Subcutaneous abdominal adipose tissue (tissue), 5 donors: ENCODE data around the gene TERB2.
"Not testable (repeated sequence)": the region's sequence is repeated elsewhere in the genome, so short reads cannot be mapped to it uniquely, and the experiment has no call there.

Experiments
- H3K27ac ChIP-seq: one replicate; pipeline ENCODE4 v1.7.0; 2013; ENCODE audit warnings: low read depth, mild to moderate bottlenecking, inconsistent platforms, low read length, moderate library complexity
- H3K27me3 ChIP-seq, 5 donors: one replicate each; pipeline ENCODE4 v1.7.0; 2013; ENCODE audit warnings: low read length in 5 of 5, inconsistent platforms in 1 of 5; ENCODE audit not compliant: control insufficient read depth in 5 of 5, insufficient read depth in 4 of 5
- H3K36me3 ChIP-seq, 5 donors: one replicate each; pipeline ENCODE4 v1.7.0; 2013; ENCODE audit warnings: low read length in 5 of 5; ENCODE audit not compliant: control insufficient read depth in 5 of 5, insufficient read depth in 5 of 5
- H3K4me1 ChIP-seq, 5 donors: one replicate each; pipeline ENCODE4 v1.7.0; 2013; ENCODE audit warnings: low read length in 5 of 5, mild to moderate bottlenecking in 3 of 5, moderate library complexity in 1 of 5; ENCODE audit not compliant: control insufficient read depth in 5 of 5, insufficient read depth in 5 of 5
- H3K4me3 ChIP-seq, 5 donors: one replicate each; pipeline ENCODE4 v1.7.0; 2013; ENCODE audit warnings: low read length in 5 of 5, low read depth in 1 of 5
- H3K9ac ChIP-seq, 5 donors: one replicate each; pipeline ENCODE4 v1.7.0; 2013; ENCODE audit warnings: low read length in 5 of 5, mild to moderate bottlenecking in 4 of 5, moderate library complexity in 3 of 5
- H3K9me3 ChIP-seq, 5 donors: one replicate each; pipeline ENCODE4 v1.7.0; 2013; ENCODE audit warnings: low read length in 5 of 5; ENCODE audit not compliant: control insufficient read depth in 5 of 5
- donor health status: healthy.
- donor health status: healthy.
- donor health status: healthy.
- donor health status: healthy.
- donor health status: healthy.

The TERB2 gene

DNA sequence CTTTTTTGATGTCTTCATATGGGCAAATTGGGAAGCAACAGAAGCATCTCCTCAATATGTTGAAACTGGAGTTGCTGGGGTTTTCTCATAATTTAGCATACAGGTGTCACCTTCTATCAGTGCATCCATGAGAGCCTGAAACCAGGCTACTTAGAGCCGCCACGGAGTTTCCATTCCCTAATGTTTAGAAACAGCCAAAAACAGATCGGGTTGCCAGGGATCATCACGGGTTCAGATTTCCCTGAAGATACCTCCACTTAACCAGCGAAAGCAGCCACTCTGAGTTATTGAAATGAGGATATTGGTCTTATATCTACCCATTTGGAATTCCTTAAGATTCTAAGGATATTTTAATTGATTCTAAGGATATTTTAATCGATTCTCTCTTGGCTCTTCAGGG is 14.5 kb downstream of the TERB2 start:
- Histone ChIP-seq H3K27ac (no peak overlapping the region), H3K9ac (no peak overlapping the region), H3K27me3 (no peaks in the 10 kb centered on the region), H3K4me3 (no peak overlapping the region), H3K4me1 (no peaks in the 10 kb centered on the region), H3K36me3 (no peaks in the 10 kb centered on the region), H3K9me3 (no peaks in the 10 kb centered on the region)

GRCh38 chr15:44976183-44976582 is 19.7 kb downstream of the TERB2 start:
- H3K27ac ChIP-seq, result not testable (repeated sequence)

DNA sequence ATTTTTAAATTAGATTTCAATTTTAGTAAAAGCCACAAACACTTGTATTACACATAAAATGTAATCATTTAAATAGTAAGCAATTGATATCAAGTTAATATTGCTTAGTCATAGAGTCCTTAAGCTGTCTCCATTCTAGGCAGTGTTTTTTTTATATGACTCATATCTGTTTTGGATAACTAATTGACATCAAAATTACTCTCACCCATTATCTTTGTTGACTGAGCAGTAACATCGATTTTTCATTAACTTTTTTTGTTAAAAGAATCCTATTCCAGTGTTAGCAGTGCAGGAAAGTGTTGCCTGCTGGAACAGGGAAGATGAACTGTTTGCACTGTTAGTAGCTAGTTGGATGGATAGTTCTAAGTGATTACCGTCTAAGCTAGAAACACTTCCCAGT is 21.3 kb downstream of the TERB2 start:
- not testable (repeated sequence) for H3K9ac ChIP-seq, H3K27ac ChIP-seq, H3K9me3 ChIP-seq

More at GRCh38 chr15:44976183-44976582, 19.7 kb downstream of the TERB2 start:
- not testable (repeated sequence) for H3K36me3 ChIP-seq, H3K27me3 ChIP-seq, H3K4me1 ChIP-seq, H3K9ac ChIP-seq, H3K4me3 ChIP-seq, H3K9me3 ChIP-seq

GRCh38 chr15:44979617-44980339 is 23.3 kb downstream of the TERB2 start:
- not testable (repeated sequence) for H3K4me3 ChIP-seq, H3K27me3 ChIP-seq, H3K9ac ChIP-seq, H3K36me3 ChIP-seq, H3K27ac ChIP-seq, H3K9me3 ChIP-seq, H3K4me1 ChIP-seq

More for the DNA sequence above, 21.3 kb downstream of the TERB2 start:
- H3K4me3 ChIP-seq, H3K4me1 ChIP-seq, H3K27me3 ChIP-seq, H3K36me3 ChIP-seq: not testable (repeated sequence)

- not testable (repeated sequence) for H3K27me3 ChIP-seq, H3K4me3 ChIP-seq, H3K27ac ChIP-seq, H3K9me3 ChIP-seq, H3K36me3 ChIP-seq, H3K4me1 ChIP-seq, H3K9ac ChIP-seq
Measured at GRCh38 chr15:44984144-44984543, 27.7 kb downstream of the TERB2 start.

- H3K9me3 ChIP-seq, H3K9ac ChIP-seq, H3K27me3 ChIP-seq, H3K4me1 ChIP-seq, H3K27ac ChIP-seq, H3K36me3 ChIP-seq, H3K4me3 ChIP-seq: not testable (repeated sequence)
Measured at GRCh38 chr15:44986346-44987055, 30.0 kb downstream of the TERB2 start.

GRCh38 chr15:44987711-44988110 is 31.2 kb downstream of the TERB2 start:
- H3K27ac ChIP-seq, H3K27me3 ChIP-seq, H3K9me3 ChIP-seq, H3K4me1 ChIP-seq, H3K4me3 ChIP-seq, H3K9ac ChIP-seq, H3K36me3 ChIP-seq: not testable (repeated sequence)

DNA sequence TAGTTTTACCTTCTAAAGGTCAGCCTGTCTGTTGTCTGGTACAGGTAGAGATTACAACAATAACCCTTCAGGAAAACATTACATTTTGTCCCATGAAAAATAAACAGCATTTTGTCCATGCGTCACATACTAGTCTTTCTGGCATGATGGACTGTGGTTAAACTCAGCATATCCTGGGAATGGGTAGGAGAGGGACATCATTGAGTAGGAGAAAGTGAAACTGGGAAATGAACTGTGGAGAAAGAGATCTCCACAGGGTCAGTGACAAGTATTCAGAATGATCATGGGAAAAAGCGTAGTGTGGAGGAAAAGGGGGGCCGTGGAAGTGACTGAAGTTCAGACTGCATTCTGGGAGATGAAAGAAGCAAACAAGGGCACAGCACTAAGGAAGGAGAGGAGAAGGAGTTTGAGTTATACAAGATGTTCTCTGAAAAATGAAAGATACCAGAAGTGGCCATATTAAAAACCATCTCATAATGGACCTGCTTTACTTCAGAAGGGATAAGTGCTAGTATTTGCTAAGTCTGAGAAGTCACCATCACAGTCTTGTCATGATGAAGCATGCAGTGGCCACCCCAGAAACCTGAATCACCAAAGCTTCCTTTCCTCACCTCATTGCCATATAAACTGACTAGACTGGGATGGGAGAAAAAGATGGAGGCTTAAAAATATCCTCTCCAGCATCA is 31.8 kb downstream of the TERB2 start:
- not testable (repeated sequence) for H3K4me1 ChIP-seq, H3K9me3 ChIP-seq, H3K27ac ChIP-seq, H3K4me3 ChIP-seq, H3K9ac ChIP-seq, H3K36me3 ChIP-seq, H3K27me3 ChIP-seq

GRCh38 chr15:44988870-44989219 is 32.4 kb downstream of the TERB2 start:
- H3K36me3 ChIP-seq, H3K4me1 ChIP-seq, H3K9me3 ChIP-seq, H3K27me3 ChIP-seq, H3K9ac ChIP-seq, H3K27ac ChIP-seq, H3K4me3 ChIP-seq: not testable (repeated sequence)

GRCh38 chr15:44997632-44998031 is 41.1 kb downstream of the TERB2 start:
- H3K4me1 ChIP-seq, H3K27me3 ChIP-seq, H3K27ac ChIP-seq, H3K4me3 ChIP-seq, H3K36me3 ChIP-seq, H3K9ac ChIP-seq, H3K9me3 ChIP-seq: not testable (repeated sequence)
